ENCODE results near the gene PTPRS. TPM values are rescaled to one million over a fixed set of nuclear protein-coding genes. Genes with fewer than 3 reads are reported as not detected.
A peak's percentile ranks its signal among the peaks of the same experiment; 100 is the strongest.

Gene PTPRS
- total RNA-seq, 1 donor from 2014 or later = 234 TPM

DNA sequence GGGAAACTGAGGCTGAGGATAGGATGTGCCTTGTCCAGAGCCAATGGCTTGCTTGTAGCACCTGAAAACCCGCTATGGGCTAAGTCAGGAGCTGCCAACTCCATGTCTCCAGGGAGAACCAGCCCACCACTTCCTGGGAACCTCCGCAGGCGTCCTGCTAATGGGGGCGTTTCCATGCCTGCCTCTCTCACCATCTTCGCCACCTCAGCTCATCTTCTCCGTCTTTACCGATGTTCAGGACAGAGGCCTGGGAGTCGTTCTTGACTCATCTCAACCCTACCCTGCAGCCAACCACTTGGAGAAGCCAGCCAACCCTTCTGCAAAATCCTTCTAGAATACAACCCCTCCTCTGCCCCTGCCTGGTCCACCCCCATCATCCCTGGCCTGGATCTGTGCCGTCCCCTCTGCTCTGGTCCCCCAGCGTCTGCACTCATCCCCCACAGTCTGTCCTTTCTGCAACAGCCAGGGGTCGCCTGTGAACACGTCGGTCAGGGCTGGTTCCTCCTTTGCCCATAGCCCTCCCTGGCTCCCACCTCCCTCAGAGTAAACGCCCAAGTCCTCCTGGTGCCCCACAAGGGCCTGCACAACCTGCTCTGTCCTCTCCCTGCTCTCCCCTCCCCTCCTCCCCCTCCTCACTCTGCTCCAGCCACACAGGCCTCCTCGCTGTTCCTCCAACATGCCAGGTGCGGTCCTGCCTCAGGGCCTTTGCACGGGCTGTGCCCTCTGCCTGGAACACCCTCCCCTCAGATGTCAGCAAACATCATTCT lies 31.0 kb downstream of the PTPRS start:
- H3K4me1 Mint-ChIP-seq (ENCODE audit: low read depth) = peaks cover 5% of the 10 kb centered on the region
- DNase-seq (ENCODE audit: low spot score, unreplicated experiment) = no peak
- TF ChIP-seq CTCF (IDR thresholded peaks at IDR 0.05; ENCODE audit: unreplicated experiment) = no peak
- H3K36me3 Mint-ChIP-seq (ENCODE audit: insufficient read depth) = peaks cover 5% of the 10 kb centered on the region
- H3K4me3 Mint-ChIP-seq (ENCODE audit: low read depth) = no peak overlapping the region
- H3K27ac Mint-ChIP-seq = peak overlapping the region; percentile 22
- no peaks in the 10 kb centered on the region for H3K27me3 Mint-ChIP-seq
- no peaks in the 10 kb centered on the region for H3K9me3 Mint-ChIP-seq (ENCODE audit: low read depth)

GRCh38 chr19:5308451-5309437 lies 31.9 kb downstream of the PTPRS start:
- Mint-ChIP-seq H3K36me3 (ENCODE audit: insufficient read depth) (peaks cover 5% of the 10 kb centered on the region), H3K4me1 (ENCODE audit: low read depth) (peaks cover 5% of the 10 kb centered on the region), H3K27me3 (no peaks in the 10 kb centered on the region), H3K27ac (no peak overlapping the region), H3K4me3 (ENCODE audit: low read depth) (no peak overlapping the region), H3K9me3 (ENCODE audit: low read depth) (no peaks in the 10 kb centered on the region)
- TF ChIP-seq CTCF (IDR thresholded peaks at IDR 0.05; ENCODE audit: unreplicated experiment) = no peak
- DNase-seq (ENCODE audit: low spot score, unreplicated experiment) = no peak

DNA sequence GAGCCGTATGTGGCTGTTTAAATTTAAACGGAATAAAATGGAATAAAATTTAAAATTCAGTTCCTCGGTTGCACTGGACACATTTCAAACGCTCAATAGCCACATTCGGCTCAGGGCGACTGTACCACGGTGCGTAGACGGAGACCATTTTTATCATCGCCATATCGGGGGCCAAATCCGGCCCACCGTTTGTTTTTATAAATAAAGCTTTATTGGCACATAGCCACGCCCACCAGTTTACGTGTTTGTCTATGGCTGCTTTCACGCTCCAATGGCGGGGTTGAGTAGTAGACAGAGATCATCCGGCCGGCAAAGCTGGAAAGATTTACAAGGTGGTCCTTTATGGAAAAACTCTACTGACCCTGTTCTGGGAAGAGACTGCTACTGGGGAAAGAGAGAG lies 33.0 kb downstream of the PTPRS start:
- no peaks in the 10 kb centered on the region for H3K9me3 Mint-ChIP-seq (ENCODE audit: low read depth)
- peaks cover 5% of the 10 kb centered on the region for H3K36me3 Mint-ChIP-seq (ENCODE audit: insufficient read depth)
- no peak overlapping the region for H3K4me3 Mint-ChIP-seq (ENCODE audit: low read depth)
- no peaks in the 10 kb centered on the region for H3K27me3 Mint-ChIP-seq
- no peak for TF ChIP-seq CTCF (IDR thresholded peaks at IDR 0.05; ENCODE audit: unreplicated experiment)
- no peak overlapping the region for H3K27ac Mint-ChIP-seq
- no peak for DNase-seq (ENCODE audit: low spot score, unreplicated experiment)
- peaks cover 5% of the 10 kb centered on the region for H3K4me1 Mint-ChIP-seq (ENCODE audit: low read depth)

- H3K27me3 Mint-ChIP-seq = no peaks in the 10 kb centered on the region
Measured at GRCh38 chr19:5305163-5305562, 35.4 kb downstream of the PTPRS start.

More at GRCh38 chr19:5305163-5305562, 35.4 kb downstream of the PTPRS start:
- DNase-seq (ENCODE audit: low spot score, unreplicated experiment) = no peak
- Mint-ChIP-seq H3K9me3 (ENCODE audit: low read depth) (no peaks in the 10 kb centered on the region), H3K36me3 (ENCODE audit: insufficient read depth) (peaks cover 2% of the 10 kb centered on the region), H3K4me3 (ENCODE audit: low read depth) (no peak overlapping the region), H3K27ac (no peak overlapping the region), H3K4me1 (ENCODE audit: low read depth) (peaks cover 5% of the 10 kb centered on the region)
- TF ChIP-seq CTCF (IDR thresholded peaks at IDR 0.05; ENCODE audit: unreplicated experiment) = no peak
